GM12891 (cell line): Measurements from ENCODE around the gene SCAMP4.

Experiments
- POLR2A ChIP-seq: IDR thresholded peaks from 2 replicates; pipeline ENCODE4 v1.6.1; 2011; ENCODE audit warnings: low read depth, low read length, control low read depth
- POLR2AphosphoS5 ChIP-seq: IDR thresholded peaks from 2 replicates; pipeline ENCODE4 v1.6.1; 2011; ENCODE audit warnings: low read depth, low read length, control low read depth
- POU2F2 ChIP-seq: IDR thresholded peaks from 2 replicates; pipeline ENCODE4 v1.6.1; 2011; ENCODE audit warnings: low read depth, mild to moderate bottlenecking, control low read depth, low read length, moderate library complexity
- SPI1 ChIP-seq: IDR thresholded peaks from 2 replicates; pipeline ENCODE4 v1.6.1; 2011; ENCODE audit warnings: low read depth, low read length, control low read depth
- TAF1 ChIP-seq: IDR thresholded peaks from 2 replicates; pipeline ENCODE4 v1.6.1; 2011; ENCODE audit warnings: low read depth, low read length, control low read depth

GRCh38 chr19:1968279-1969175 lies 63.3 kb downstream of the SCAMP4 start:
- TF ChIP-seq POLR2AphosphoS5: no peak
- no peak for TF ChIP-seq POLR2A
- no peak for TF ChIP-seq TAF1
- no peak for TF ChIP-seq SPI1
- TF ChIP-seq POU2F2: no peak
